Endothelial cell of umbilical vein (primary cell): ENCODE data around the gene IPPK. TPM values are rescaled to one million over a fixed set of nuclear protein-coding genes. Genes with fewer than 3 reads are reported as not detected.

Experiments
- BruUV-seq: library from RNA; stranded (reverse); fragments of 400-500 nt; replicated peaks from 2 replicates; lab custom pipeline; 2021; lab: Mats Ljungman, UMichigan
- CTCF ChIA-PET: fragments of 300-600, 350-600 bp; sonication (Branson Sonifier 250); formaldehyde crosslinking; loops from one replicate; lab custom pipeline; 2021; ENCODE audit warnings: antibody characterized with exemption, inconsistent platforms; lab: Charles Lee
- POLR2A ChIA-PET: fragments of 300-600, 350-600 bp; sonication (Branson Sonifier 250); formaldehyde crosslinking; loops from one replicate; lab custom pipeline; 2021; ENCODE audit warnings: antibody characterized with exemption, inconsistent platforms; lab: Charles Lee
- DNase-seq: peaks from one replicate; pipeline ENCODE4 v3.0.0-alpha.2; 2011; ENCODE audit warnings: low read depth, low spot score
- FAIRE-seq: peaks from 2 replicates; lab custom pipeline; 2011; peaks lifted over from hg19 to GRCh38; lab: Jason Lieb, UNC
- H2AFZ ChIP-seq: 2 replicates; pipeline ENCODE4 v1.6.0; 2012; ENCODE audit warnings: low read depth, low read length, control low read depth, inconsistent platforms
- H3K27ac ChIP-seq: 2 replicates; pipeline ENCODE4 v1.5.1; 2011; ENCODE audit warnings: low read depth, mild to moderate bottlenecking, control low read depth, low read length, moderate library complexity; ENCODE audit not compliant: insufficient read depth
- H3K27me3 ChIP-seq, 2 experiments: 2 replicates each; pipeline versions ENCODE4 v1.6.0 to v1.6.1; 2011; ENCODE audit warnings: low read length in 2 of 2, mixed read lengths in 1 of 2; ENCODE audit not compliant: control insufficient read depth in 2 of 2, insufficient read depth in 2 of 2
- H3K36me3 ChIP-seq, 2 experiments: 2 replicates in 1 of 2; 3 replicates in 1 of 2; pipeline ENCODE4 v1.5.1; 2011; ENCODE audit warnings: low read length in 2 of 2, mild to moderate bottlenecking in 1 of 2, moderate library complexity in 1 of 2; ENCODE audit not compliant: control insufficient read depth in 2 of 2, insufficient read depth in 2 of 2; ENCODE audit errors: extremely low read depth in 1 of 2
- H3K4me1 ChIP-seq: 3 replicates; pipeline ENCODE4 v1.5.1; 2011; ENCODE audit warnings: mild to moderate bottlenecking, low read length; ENCODE audit not compliant: control insufficient read depth, insufficient read depth; ENCODE audit errors: extremely low read depth
- H3K4me2 ChIP-seq: 2 replicates; pipeline ENCODE4 v1.6.1; 2011; ENCODE audit warnings: low read length, control low read depth, mixed read lengths; ENCODE audit not compliant: insufficient read depth
- H3K4me3 ChIP-seq, 3 experiments: fragments of 200-600 bp in 1 of 3; sonication (generic), shearing (Covaris generic) in 1 of 3; replicated peaks in 1 of 3; 2 replicates each; pipeline ENCODE4 v1.5.1; 2011 to 2016; ENCODE audit warnings: control low read depth in 3 of 3, low read length in 3 of 3, mild to moderate bottlenecking in 2 of 3, inconsistent platforms in 1 of 3, low read depth in 1 of 3, moderate library complexity in 1 of 3; ENCODE audit not compliant: insufficient read depth in 1 of 3
- H3K79me2 ChIP-seq: 2 replicates; pipeline ENCODE4 v1.6.0; 2012; ENCODE audit warnings: low read length, inconsistent platforms; ENCODE audit not compliant: control insufficient read depth, insufficient read depth
- H3K9ac ChIP-seq: replicated peaks from 2 replicates; pipeline ENCODE3; 2011; ENCODE audit warnings: low read length, control low read depth; ENCODE audit not compliant: insufficient read depth; ENCODE audit errors: extremely low read depth
- H3K9me1 ChIP-seq: replicated peaks from 3 replicates; pipeline ENCODE4 v1.6.0; 2011; ENCODE audit warnings: mild to moderate bottlenecking, low read length; ENCODE audit not compliant: control insufficient read depth, insufficient read depth; ENCODE audit errors: extremely low read depth
- H3K9me3 ChIP-seq: replicated peaks from 2 replicates; pipeline ENCODE4 v1.5.1; 2012; ENCODE audit warnings: low read length, inconsistent platforms; ENCODE audit not compliant: control insufficient read depth, insufficient read depth
- H4K20me1 ChIP-seq: replicated peaks from 2 replicates; pipeline ENCODE3; 2011; ENCODE audit warnings: mild to moderate bottlenecking, low read length; ENCODE audit not compliant: control insufficient read depth, insufficient read depth; ENCODE audit errors: extremely low read depth
- CTCF ChIP-seq, 2 donors: IDR thresholded peaks; 1 replicate in 1 of 2; 2 replicates in 1 of 2; pipeline ENCODE4 v1.5.1; 2011; ENCODE audit warnings: low read length in 2 of 2, mild to moderate bottlenecking in 2 of 2, moderate library complexity in 2 of 2, control low read depth in 1 of 2, inconsistent platforms in 1 of 2, low read depth in 1 of 2; ENCODE audit not compliant: insufficient read depth in 1 of 2; ENCODE audit errors: extremely low read depth in 1 of 2
- EZH2 ChIP-seq: IDR thresholded peaks from 2 replicates; pipeline ENCODE4 v1.6.1; 2012; ENCODE audit warnings: borderline replicate concordance, low read depth, mild to moderate bottlenecking, moderate library complexity, low read length, inconsistent platforms; ENCODE audit not compliant: severe bottlenecking
- FOS ChIP-seq: IDR thresholded peaks from 2 replicates; pipeline ENCODE4 v1.6.1; 2011; ENCODE audit warnings: mild to moderate bottlenecking, low read length, moderate library complexity, borderline replicate concordance; ENCODE audit not compliant: insufficient read depth
- GATA2 ChIP-seq: IDR thresholded peaks from 2 replicates; pipeline ENCODE4 v1.7.0; 2011; ENCODE audit warnings: low read depth, mild to moderate bottlenecking, moderate library complexity, mixed read lengths, low read length; ENCODE audit not compliant: insufficient read length, insufficient read depth
- JUN ChIP-seq: IDR thresholded peaks from 2 replicates; pipeline ENCODE4 v1.6.1; 2011; ENCODE audit warnings: borderline replicate concordance, low read depth; ENCODE audit not compliant: insufficient read length, insufficient read depth
- MAX ChIP-seq: IDR thresholded peaks from 2 replicates; pipeline ENCODE4 v1.6.1; 2011; ENCODE audit not compliant: insufficient read depth, insufficient read length
- MYC ChIP-seq: IDR thresholded peaks from one replicate; pipeline ENCODE4 v1.6.1; 2011; ENCODE audit warnings: mild to moderate bottlenecking, low read depth, low read length
- POLR2A ChIP-seq: IDR thresholded peaks from 2 replicates; pipeline ENCODE4 v1.6.1; 2012; ENCODE audit warnings: low read depth, mild to moderate bottlenecking, control low read depth, low read length
- POLR2AphosphoS5 ChIP-seq: IDR thresholded peaks from 2 replicates; pipeline ENCODE4 v1.6.1; 2012; ENCODE audit warnings: low read depth, mild to moderate bottlenecking, control low read depth, low read length, moderate library complexity; ENCODE audit not compliant: insufficient read depth
- dilution Hi-C: fragments of 300-500 bp; cut with MboI; formaldehyde crosslinking; loops from one replicate; pipeline ENCODE4 v1.15.0; 2019; ENCODE audit warnings: low sequenced_read_pairs; ENCODE audit not compliant: extremely low pct_ligation_motif_present
- intact Hi-C: fragments of 100-400 bp; cut with micrococcal nuclease; formaldehyde crosslinking; loops from one replicate; pipeline ENCODE4 v1.10.0; 2022
- polyA plus RNA-seq, 4 experiments: library from polyadenylated mRNA; depleted of rRNA in 3 of 4; stranded (reverse) in 3 of 4; unstranded in 1 of 4; fragments of >200 nt; gene quantifications; 2 replicates each; pipeline versions ENCODE4 v1.2.1 to v1.2.3, GENCODE V29; 2011 to 2012; ENCODE audit warnings: missing spikeins in 1 of 4
- total RNA-seq: library from RNA; stranded (reverse); gene quantifications from 2 replicates; pipeline ENCODE4 v1.2.3, GENCODE V29; 2021

Gene IPPK
- total and polyA plus RNA-seq, 2 donors (not counting 3 experiments of a cell fraction or from before 2014, with no cell fraction given), result 14.0 to 28.0 TPM

GRCh38 chr9:92650839-92651621, 18.9 kb downstream of the IPPK start:
- no TSS peak for BruUV-seq
- H3K4me2 ChIP-seq, result no peak overlapping the region
- H2AFZ ChIP-seq, result no peak overlapping the region
- H3K4me1 ChIP-seq, result peaks cover 8% of the 10 kb centered on the region
- DNase-seq (no peak), FAIRE-seq (no peak)
- no peaks in the 10 kb centered on the region for H3K27me3 ChIP-seq
- POLR2A ChIA-PET, result no interaction called here
- no peak overlapping the region for H3K9ac ChIP-seq
- no peak for TF ChIP-seq CTCF (IDR thresholded peaks at IDR 0.05; ENCODE audit: extremely low read depth in 1 of 2, insufficient read depth in 1 of 2, low read depth in 1 of 2, low read length in 2 of 2)
- no peak for TF ChIP-seq GATA2
- no peak for TF ChIP-seq JUN
- TF ChIP-seq EZH2, result no peak
- no peak for TF ChIP-seq MYC
- TF ChIP-seq POLR2AphosphoS5, result no peak
- no peak for TF ChIP-seq MAX
- no peak for TF ChIP-seq FOS
- TF ChIP-seq POLR2A, result no peak
- H3K36me3 ChIP-seq, result peaks cover 18 to 27% of the 10 kb centered on the region in 2 experiments
- CTCF ChIA-PET, result interaction anchor here (1.9 kb wide), 1 partner anchor 140 kb away, joined by 6 read pairs; no protein-coding TSS in a partner anchor
- H4K20me1 ChIP-seq, result no peaks in the 10 kb centered on the region
- H3K9me1 ChIP-seq, result no peaks in the 10 kb centered on the region
- H3K27ac ChIP-seq, result no peak overlapping the region
- intact Hi-C loops (no loop called here), dilution Hi-C loops (no loop called here)
- H3K4me3 ChIP-seq, result no peak overlapping the region
- no peaks in the 10 kb centered on the region for H3K9me3 ChIP-seq
- H3K79me2 ChIP-seq, result peaks cover 34% of the 10 kb centered on the region
